Upper lobe of left lung (tissue), 6 donors: Measurements from ENCODE around the gene C2orf76. TPM values are rescaled to one million over a fixed set of nuclear protein-coding genes. Genes with fewer than 3 reads are reported as not detected.
"Not testable (repeated sequence)": the region's sequence is repeated elsewhere in the genome, so short reads cannot be mapped to it uniquely, and the experiment has no call there.

Experiments used
- ATAC-seq, 2 donors: fragments of 200-7000 bp; cut with Tn5 transposase; one replicate each; pipeline ENCODE4 v1.9.1; 2022; ENCODE audit warnings: mild to moderate bottlenecking in 2 of 2, moderate library complexity in 2 of 2; ENCODE audit not compliant: low FRiP score in 2 of 2
- DNase-seq, 2 donors: peaks; one replicate each; pipeline ENCODE4 v3.0.0-alpha.2; 2019 to 2020
- H3K27ac ChIP-seq, 4 donors: fragments of 200-600 bp; sonication (generic); one replicate each; pipeline ENCODE4 v1.5.1; 2016 to 2019
- H3K27me3 ChIP-seq, 4 donors: fragments of 200-600 bp; sonication (generic); one replicate each; pipeline ENCODE4 v1.5.1; 2017 to 2019
- H3K36me3 ChIP-seq, 4 donors: fragments of 200-600 bp; sonication (generic); one replicate each; pipeline ENCODE4 v1.5.1; 2016 to 2019
- H3K4me1 ChIP-seq, 4 donors: fragments of 200-600 bp; sonication (generic); one replicate each; pipeline ENCODE4 v1.5.1; 2018 to 2019
- H3K4me3 ChIP-seq, 4 donors: fragments of 200-600 bp; sonication (generic); one replicate each; pipeline ENCODE4 v1.5.1; 2017 to 2019; ENCODE audit warnings: mild to moderate bottlenecking in 2 of 4, moderate library complexity in 1 of 4
- H3K9me3 ChIP-seq, 4 donors: fragments of 200-600 bp; sonication (generic); one replicate each; pipeline ENCODE4 v1.5.1; 2018 to 2019
- EP300 ChIP-seq, 4 donors: sonication (generic); formaldehyde crosslinking; IDR thresholded peaks; one replicate each; pipeline ENCODE4 v1.5.1; 2017; ENCODE audit warnings: antibody characterized with exemption in 4 of 4, control low read depth in 2 of 4
- POLR2A ChIP-seq, 4 donors: fragments of 450-650 bp; IDR thresholded peaks; one replicate each; pipeline ENCODE4 v1.5.1; 2016 to 2017; ENCODE audit warnings: antibody characterized with exemption in 4 of 4, mild to moderate bottlenecking in 2 of 4
- POLR2AphosphoS5 ChIP-seq, 2 donors: sonication (generic); formaldehyde crosslinking; IDR thresholded peaks; one replicate each; pipeline ENCODE4 v1.5.1; 2017; ENCODE audit warnings: antibody characterized with exemption in 2 of 2
- WGBS, 2 donors: methylation state at CpG; one replicate each; pipeline ENCODE4 v1.1.5; 2017 to 2018; 5-methylcytosine and 5-hydroxymethylcytosine counted together
- total RNA-seq, 6 donors: library from RNA; depleted of rRNA in 4 of 6; stranded (reverse); fragments of >200 nt in 4 of 6; gene quantifications; one replicate each; pipeline versions ENCODE4 v1.1.0 to v1.2.1, GENCODE V29; 2016 to 2021
- TF ChIP-seq, protein P1 (sequence below), 6 experiments: fragments of 450-650 bp in 4 of 6; fragments of 200-600 bp in 2 of 6; sonication (generic) in 2 of 6; IDR thresholded peaks; one replicate each; pipeline ENCODE4 v1.5.1; 2016 to 2019; ENCODE audit warnings: antibody characterized with exemption in 6 of 6
- donor health status: DM: no; HTN: no; CAD: no; lungs with moderate emphysema.
- donor health status: DM: no; HTN: yes; CAD: no; lungs with severe emphysema.

Gene C2orf76
- total RNA-seq, 6 donors from 2014 or later = 3.3 to 14.7 (median 6.2) TPM; not detected in 1

DNA sequence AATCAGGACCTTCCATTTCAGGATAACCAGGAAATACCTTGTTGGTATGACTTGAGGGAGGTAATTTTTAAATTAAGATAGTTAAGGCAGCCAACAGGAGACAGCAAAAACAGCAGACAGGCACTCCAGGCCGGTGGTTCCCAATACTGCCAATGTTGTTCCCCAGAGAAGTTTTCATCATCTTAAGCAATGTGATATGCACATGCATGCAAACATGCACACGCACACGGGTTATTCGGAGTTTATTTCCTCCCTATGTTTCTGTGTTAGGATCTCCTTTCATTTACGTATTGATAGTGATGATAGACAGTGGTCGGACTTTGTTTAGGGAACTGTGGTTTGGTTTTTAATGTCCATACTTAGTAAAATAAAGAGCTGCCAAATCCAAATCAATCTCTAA lies 87.7 kb downstream of the C2orf76 start:
- 90 to 93% methylated on average over 6 of the region's 6 CpGs for WGBS, 2 donors
- TF ChIP-seq EP300 (IDR thresholded peaks at IDR 0.05) = no peak
- no peak for TF ChIP-seq POLR2AphosphoS5 (IDR thresholded peaks at IDR 0.05)
- TF ChIP-seq POLR2A (IDR thresholded peaks at IDR 0.05) = no peak
- TF ChIP-seq, protein P1, sequence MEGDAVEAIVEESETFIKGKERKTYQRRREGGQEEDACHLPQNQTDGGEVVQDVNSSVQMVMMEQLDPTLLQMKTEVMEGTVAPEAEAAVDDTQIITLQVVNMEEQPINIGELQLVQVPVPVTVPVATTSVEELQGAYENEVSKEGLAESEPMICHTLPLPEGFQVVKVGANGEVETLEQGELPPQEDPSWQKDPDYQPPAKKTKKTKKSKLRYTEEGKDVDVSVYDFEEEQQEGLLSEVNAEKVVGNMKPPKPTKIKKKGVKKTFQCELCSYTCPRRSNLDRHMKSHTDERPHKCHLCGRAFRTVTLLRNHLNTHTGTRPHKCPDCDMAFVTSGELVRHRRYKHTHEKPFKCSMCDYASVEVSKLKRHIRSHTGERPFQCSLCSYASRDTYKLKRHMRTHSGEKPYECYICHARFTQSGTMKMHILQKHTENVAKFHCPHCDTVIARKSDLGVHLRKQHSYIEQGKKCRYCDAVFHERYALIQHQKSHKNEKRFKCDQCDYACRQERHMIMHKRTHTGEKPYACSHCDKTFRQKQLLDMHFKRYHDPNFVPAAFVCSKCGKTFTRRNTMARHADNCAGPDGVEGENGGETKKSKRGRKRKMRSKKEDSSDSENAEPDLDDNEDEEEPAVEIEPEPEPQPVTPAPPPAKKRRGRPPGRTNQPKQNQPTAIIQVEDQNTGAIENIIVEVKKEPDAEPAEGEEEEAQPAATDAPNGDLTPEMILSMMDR (IDR thresholded peaks at IDR 0.05) = no peak
- H3K27me3 ChIP-seq = no peaks in the 10 kb centered on the region
- no peaks in the 10 kb centered on the region for H3K9me3 ChIP-seq
- no peak overlapping the region for H3K4me3 ChIP-seq
- DNase-seq = no peak
- H3K27ac ChIP-seq = no peak overlapping the region
- no peaks in the 10 kb centered on the region for H3K36me3 ChIP-seq
- H3K4me1 ChIP-seq = peaks cover 3 to 12% (median 11%) of the 10 kb centered on the region in 4 donors
- ATAC-seq = no peak

DNA sequence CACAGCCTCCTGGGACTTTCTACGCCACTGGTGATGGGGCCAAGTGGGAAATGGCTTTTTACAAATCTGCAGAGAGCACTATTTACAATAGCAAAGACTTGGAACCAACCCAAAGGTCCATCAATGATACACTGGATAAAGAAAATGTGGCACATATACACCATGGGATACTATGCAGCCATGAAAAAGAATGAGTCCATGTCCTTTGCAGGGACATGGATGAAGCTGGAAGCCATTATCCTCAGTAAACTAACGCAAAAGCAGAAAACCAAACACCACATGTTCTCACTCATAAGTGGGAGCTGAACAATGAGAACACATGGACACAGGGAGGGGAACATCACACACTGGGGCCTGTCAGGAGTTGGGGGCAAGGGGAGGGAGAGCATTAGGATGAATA lies 88.2 kb downstream of the C2orf76 start:
- H3K4me1 ChIP-seq, H3K4me3 ChIP-seq, H3K27me3 ChIP-seq, DNase-seq, H3K36me3 ChIP-seq, H3K9me3 ChIP-seq, H3K27ac ChIP-seq, ATAC-seq: not testable (repeated sequence)
- WGBS, 2 donors = 85 to 93% methylated on average over 2 of the region's 2 CpGs

DNA sequence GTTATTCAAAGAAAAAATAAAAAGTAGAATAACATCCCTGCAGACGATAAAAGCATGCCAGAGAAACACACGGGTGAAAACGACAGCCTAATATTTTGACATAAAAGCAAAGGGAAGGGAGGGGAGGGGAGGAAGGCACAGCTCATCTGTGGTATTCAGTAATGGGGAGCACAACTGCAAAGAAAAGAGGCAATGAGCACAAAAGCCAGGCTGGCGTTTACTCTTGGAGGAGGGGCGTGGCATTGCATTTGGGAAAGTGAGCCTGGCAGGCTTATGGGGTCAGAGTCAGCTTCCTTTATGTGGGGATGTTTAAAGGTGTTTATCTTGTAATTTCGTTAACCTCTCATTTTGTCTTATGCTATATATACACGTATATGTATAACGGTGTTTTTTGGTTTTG lies 89.8 kb downstream of the C2orf76 start:
- no peaks in the 10 kb centered on the region for H3K36me3 ChIP-seq
- no peak for DNase-seq
- no peaks in the 10 kb centered on the region for H3K4me1 ChIP-seq
- WGBS, 2 donors = 75% methylated on average over 8 of the region's 8 CpGs
- H3K4me3 ChIP-seq = no peak overlapping the region
- no peak overlapping the region for H3K27ac ChIP-seq
- no peaks in the 10 kb centered on the region for H3K27me3 ChIP-seq
- ATAC-seq = no peak
- H3K9me3 ChIP-seq = no peaks in the 10 kb centered on the region
- no peak for TF ChIP-seq EP300 (IDR thresholded peaks at IDR 0.05)
- TF ChIP-seq, protein P1 (IDR thresholded peaks at IDR 0.05) = no peak
- TF ChIP-seq POLR2A (IDR thresholded peaks at IDR 0.05) = no peak
- TF ChIP-seq POLR2AphosphoS5 (IDR thresholded peaks at IDR 0.05) = no peak

DNA sequence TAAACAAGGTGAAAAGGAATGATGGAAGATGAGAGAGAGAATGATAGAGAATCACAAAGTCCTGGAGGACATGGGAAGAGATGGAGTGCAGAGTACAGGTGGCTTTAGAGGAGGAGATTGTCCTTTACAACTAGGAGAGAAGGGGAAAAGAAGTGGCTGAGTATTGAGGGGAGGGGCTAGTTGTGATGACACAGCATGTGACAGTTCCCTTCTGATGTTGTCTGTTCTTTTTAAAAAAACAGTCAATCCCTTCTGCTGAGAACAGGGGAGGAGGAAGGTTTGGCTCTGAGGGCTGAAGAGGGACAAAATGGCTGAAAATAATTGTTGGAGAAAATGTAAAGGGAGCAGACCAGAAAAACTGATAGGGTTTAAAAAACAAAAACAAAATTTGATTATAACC lies 99.0 kb downstream of the C2orf76 start:
- H3K4me3 ChIP-seq = no peak overlapping the region
- TF ChIP-seq POLR2AphosphoS5 (IDR thresholded peaks at IDR 0.05) (no peak), POLR2A (IDR thresholded peaks at IDR 0.05) (no peak), EP300 (IDR thresholded peaks at IDR 0.05) (no peak)
- TF ChIP-seq, protein P1 (IDR thresholded peaks at IDR 0.05) = no peak
- no peaks in the 10 kb centered on the region for H3K27me3 ChIP-seq
- H3K9me3 ChIP-seq = no peaks in the 10 kb centered on the region
- ATAC-seq (no peak), DNase-seq (no peak)
- H3K36me3 ChIP-seq = no peaks in the 10 kb centered on the region
- H3K27ac ChIP-seq = no peak overlapping the region
- no peaks in the 10 kb centered on the region for H3K4me1 ChIP-seq

DNA sequence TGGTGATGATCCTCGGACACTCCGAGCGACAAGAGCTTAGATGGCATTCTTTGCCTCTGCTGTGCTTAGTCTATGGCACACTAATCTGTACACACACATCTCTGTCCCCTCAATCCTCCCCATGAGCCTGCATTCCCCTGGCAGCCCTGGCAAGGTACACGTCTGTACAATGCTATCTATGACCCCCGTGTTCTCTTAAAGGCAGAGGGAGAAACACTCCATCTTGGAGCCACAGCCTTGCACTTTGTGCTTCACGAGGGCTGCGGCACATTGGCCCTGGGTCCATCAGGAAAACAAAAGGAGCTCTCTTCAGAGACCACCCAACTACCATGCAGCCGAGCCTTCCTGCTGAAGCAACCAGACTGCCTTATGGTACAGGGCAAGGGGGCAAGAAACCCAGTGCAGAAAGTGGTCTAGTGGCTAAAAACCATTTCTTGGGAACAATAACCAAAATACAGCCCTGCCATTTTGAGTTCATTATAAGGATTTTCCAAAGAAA lies 100.5 kb downstream of the C2orf76 start:
- DNase-seq = no peak
- H3K36me3 ChIP-seq = no peaks in the 10 kb centered on the region
- 95 to 97% methylated on average over 5 to 8 of the region's 8 CpGs for WGBS, 2 donors

More for the DNA sequence above, 100.5 kb downstream of the C2orf76 start:
- Histone ChIP-seq H3K4me3 (no peak overlapping the region), H3K9me3 (no peaks in the 10 kb centered on the region), H3K4me1 (no peaks in the 10 kb centered on the region), H3K27ac (no peak overlapping the region), H3K27me3 (no peaks in the 10 kb centered on the region)
- no peak for ATAC-seq
- TF ChIP-seq EP300 (IDR thresholded peaks at IDR 0.05) (no peak), POLR2A (IDR thresholded peaks at IDR 0.05) (no peak), POLR2AphosphoS5 (IDR thresholded peaks at IDR 0.05) (no peak)
- TF ChIP-seq, protein P1 (IDR thresholded peaks at IDR 0.05) = no peak
